Stimulated activated naive CD8-positive, alpha-beta T cell treated with anti-CD3 and anti-CD28 coated beads, Interleukin-15, amount 100 ng/mL, for 72 hours (primary cell): ENCODE results near the gene PRKD3.
"Not testable (repeated sequence)": the region's sequence is repeated elsewhere in the genome, so short reads cannot be mapped to it uniquely, and the experiment has no call there.

ENCODE experiments used
- ATAC-seq: fragments of 150-1000 bp; cut with Tn5 transposase; 2 replicates; pipeline ENCODE4 v1.10.0; 2021; ENCODE audit warnings: mild to moderate bottlenecking, moderate library complexity
- DNase-seq, 2 donors: peaks; one replicate each; pipeline ENCODE4 v3.0.0; 2021 to 2022
- H3K27ac Mint-ChIP-seq, 2 donors: one replicate each; pipeline ENCODE4 v1.8.0; 2022; ENCODE audit warnings: mild to moderate bottlenecking in 2 of 2, mixed read lengths in 2 of 2, moderate library complexity in 2 of 2
- H3K27me3 Mint-ChIP-seq: one replicate; pipeline ENCODE4 v1.8.0; 2022; ENCODE audit warnings: mixed read lengths
- H3K4me1 Mint-ChIP-seq: one replicate; pipeline ENCODE4 v1.8.0; 2022; ENCODE audit warnings: mild to moderate bottlenecking, mixed read lengths
- H3K4me3 Mint-ChIP-seq, 2 donors: one replicate each; pipeline ENCODE4 v1.8.0; 2022; ENCODE audit warnings: mild to moderate bottlenecking in 2 of 2, mixed read lengths in 2 of 2, moderate library complexity in 1 of 2
- H3K9me3 Mint-ChIP-seq, 2 donors: one replicate each; pipeline ENCODE4 v1.8.0; 2022; ENCODE audit warnings: mixed read lengths in 2 of 2

PRKD3 gene

DNA sequence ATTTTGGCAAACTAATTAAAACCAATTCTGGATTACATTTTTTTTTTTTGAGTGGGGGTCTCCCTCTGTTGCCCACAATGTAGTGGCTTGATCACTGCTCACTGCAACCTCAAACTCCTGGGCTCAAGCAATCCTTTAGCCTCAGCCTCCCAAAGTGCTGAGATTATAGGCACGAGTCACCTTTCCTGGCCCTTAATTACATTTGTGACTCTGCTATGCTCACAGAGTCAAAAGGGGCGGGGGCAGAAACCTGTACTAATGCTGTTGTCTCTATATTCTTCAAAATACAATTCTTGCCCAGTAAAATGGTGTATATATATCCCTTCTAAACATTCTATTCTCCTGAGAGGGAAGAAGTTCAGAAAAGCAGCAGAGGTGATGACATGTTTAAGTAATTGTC, 23.2 kb downstream of the PRKD3 start:
- DNase-seq (no peak), ATAC-seq (no peak)
- Mint-ChIP-seq H3K27me3 (no peaks in the 10 kb centered on the region), H3K4me3 (no peak overlapping the region), H3K27ac (no peak overlapping the region), H3K9me3 (no peaks in the 10 kb centered on the region), H3K4me1 (peaks cover 37% of the 10 kb centered on the region)

DNA sequence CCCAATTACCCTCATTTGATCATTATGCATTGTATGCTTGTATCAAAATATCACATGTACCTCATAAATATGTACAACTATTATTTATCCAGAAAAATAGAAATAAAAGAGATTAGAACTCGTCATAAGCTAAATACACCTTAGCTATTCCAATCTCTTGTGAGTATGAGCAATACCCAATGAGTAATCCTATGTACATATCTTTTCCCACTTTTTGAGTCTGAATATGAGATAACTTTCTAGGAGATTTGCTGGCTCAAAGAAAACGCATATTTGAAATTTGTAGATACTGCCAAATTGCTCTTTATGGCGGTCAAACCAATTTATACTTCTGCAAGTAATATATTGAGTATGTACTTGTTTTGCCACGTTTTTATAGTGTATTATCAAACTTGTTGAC, 24.1 kb downstream of the PRKD3 start:
- Mint-ChIP-seq H3K9me3 (no peaks in the 10 kb centered on the region), H3K27ac (no peak overlapping the region), H3K27me3 (no peaks in the 10 kb centered on the region), H3K4me3 (no peak overlapping the region), H3K4me1 (peaks cover 34% of the 10 kb centered on the region)
- ATAC-seq, result no peak
- DNase-seq, result no peak

DNA sequence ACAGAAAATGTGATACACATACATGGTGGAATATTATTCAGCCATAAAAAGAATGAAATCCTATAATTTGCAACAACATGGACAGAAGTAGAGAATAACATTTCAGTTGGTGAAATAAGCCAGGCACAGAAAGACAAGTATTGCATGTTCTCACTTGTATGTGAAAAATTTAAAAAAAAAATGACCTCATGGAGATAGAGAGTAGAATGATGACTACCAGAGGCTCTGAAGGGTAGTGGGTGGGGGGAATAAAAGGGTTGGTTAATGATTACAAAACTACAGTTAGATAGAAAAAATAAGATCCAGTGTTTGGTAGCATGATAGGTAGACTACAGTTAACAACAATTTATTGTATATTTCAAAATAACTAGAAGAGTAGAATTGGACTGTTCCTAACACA, 24.5 kb downstream of the PRKD3 start:
- no peak overlapping the region for H3K27ac Mint-ChIP-seq
- no peak overlapping the region for H3K4me3 Mint-ChIP-seq
- H3K9me3 Mint-ChIP-seq, result no peaks in the 10 kb centered on the region
- DNase-seq (no peak), ATAC-seq (no peak)
- no peaks in the 10 kb centered on the region for H3K27me3 Mint-ChIP-seq
- peaks cover 37% of the 10 kb centered on the region for H3K4me1 Mint-ChIP-seq

DNA sequence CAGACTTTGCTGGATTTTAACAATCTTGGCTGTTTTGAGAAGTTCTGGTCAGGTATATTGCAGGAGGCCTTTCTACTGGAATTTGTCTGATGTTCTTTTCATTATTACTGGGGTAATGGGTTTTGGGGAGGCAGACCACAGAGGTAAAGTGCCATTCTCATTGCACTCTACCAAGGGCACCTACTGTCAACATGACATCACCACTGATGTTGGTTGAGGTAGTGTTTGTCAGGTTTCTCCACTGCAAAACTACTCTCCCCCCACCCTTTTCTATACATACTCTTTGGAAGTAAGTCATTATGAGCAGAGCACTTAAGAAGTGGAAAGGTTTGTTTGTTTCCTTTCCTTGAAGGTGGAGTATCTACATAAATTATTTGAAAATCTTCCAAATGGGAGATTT, 27.0 kb downstream of the PRKD3 start:
- Mint-ChIP-seq H3K4me1 (peaks cover 31% of the 10 kb centered on the region), H3K27me3 (no peaks in the 10 kb centered on the region), H3K4me3 (no peak overlapping the region), H3K9me3 (no peaks in the 10 kb centered on the region), H3K27ac (no peak overlapping the region)
- DNase-seq (no peak), ATAC-seq (no peak)

DNA sequence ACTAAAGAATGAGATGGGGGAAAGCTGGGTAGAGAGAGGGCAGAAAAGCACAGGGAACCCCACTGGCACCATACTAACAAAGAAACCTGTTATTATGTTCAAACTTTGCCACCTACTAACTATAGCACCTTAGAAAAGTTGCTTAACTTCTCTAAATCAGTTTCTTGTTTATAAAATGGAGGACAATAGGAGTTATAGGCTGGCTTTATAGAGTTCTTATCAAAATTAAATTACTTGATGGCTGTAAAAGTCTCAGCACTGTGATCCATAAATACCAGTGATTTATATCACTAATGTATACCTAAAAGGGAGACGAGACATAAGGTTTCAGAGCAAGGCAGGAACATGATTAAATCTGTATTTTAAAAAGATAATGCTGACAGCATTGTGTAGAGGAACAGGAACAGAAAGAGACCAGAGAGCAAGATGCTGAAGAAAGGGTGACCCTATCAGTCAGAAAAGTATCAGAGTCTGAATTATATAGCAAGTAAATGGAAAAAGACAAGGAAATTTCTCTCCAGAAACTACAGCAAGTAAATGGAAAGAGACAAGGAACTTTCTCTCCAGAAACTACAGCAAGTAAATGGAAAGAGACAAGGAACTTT, 29.1 kb downstream of the PRKD3 start:
- ATAC-seq (no peak), DNase-seq (no peak)
- Mint-ChIP-seq H3K27me3 (no peaks in the 10 kb centered on the region), H3K27ac (no peak overlapping the region), H3K4me1 (peaks cover 25% of the 10 kb centered on the region), H3K9me3 (no peaks in the 10 kb centered on the region), H3K4me3 (no peak overlapping the region)

DNA sequence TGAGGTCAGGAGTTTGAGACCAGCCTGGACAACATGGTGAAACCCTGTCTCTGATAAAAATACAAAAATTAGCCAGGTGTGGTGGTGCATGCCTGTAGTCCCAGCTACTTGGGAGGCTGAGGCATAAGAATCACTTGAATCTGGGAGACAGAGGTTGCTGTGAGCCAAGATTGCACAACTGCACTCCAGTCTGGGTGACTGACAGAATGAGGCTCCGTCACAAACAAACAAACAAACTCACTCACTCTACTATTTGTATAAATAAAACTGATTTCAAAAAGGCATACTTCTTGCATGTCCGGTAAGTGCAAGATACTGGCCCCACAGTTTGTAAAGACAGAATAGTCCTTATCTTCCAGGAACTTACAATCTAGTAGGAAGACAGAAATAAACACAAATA, 29.8 kb downstream of the PRKD3 start:
- H3K27ac Mint-ChIP-seq, H3K9me3 Mint-ChIP-seq, H3K27me3 Mint-ChIP-seq, H3K4me3 Mint-ChIP-seq, DNase-seq, ATAC-seq: not testable (repeated sequence)
- peaks cover 21% of the 10 kb centered on the region for H3K4me1 Mint-ChIP-seq

DNA sequence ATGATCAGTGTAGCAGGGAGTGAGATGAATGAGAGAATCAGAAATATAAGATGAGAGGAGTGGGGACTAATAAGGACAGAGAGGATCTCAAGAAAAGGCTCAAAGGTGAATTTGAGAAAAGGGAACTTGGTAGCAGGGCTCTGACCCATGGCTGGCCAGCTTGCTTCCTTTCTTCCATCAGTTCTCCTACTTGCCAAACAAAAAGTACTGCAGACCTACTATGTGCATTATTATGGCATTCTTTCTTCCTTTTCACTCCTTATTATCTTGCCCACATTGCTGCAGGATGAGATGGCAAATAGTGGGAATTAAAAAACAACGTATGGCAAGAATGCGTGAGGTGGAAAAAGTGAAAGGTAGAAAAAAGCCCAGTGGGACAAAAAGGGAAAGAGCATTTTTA, 33.0 kb downstream of the PRKD3 start:
- no peak for ATAC-seq
- H3K4me1 Mint-ChIP-seq, result peaks cover 10% of the 10 kb centered on the region
- H3K27ac Mint-ChIP-seq, result no peak overlapping the region
- H3K27me3 Mint-ChIP-seq, result no peaks in the 10 kb centered on the region
- no peak for DNase-seq
- no peak overlapping the region for H3K4me3 Mint-ChIP-seq
- no peaks in the 10 kb centered on the region for H3K9me3 Mint-ChIP-seq

DNA sequence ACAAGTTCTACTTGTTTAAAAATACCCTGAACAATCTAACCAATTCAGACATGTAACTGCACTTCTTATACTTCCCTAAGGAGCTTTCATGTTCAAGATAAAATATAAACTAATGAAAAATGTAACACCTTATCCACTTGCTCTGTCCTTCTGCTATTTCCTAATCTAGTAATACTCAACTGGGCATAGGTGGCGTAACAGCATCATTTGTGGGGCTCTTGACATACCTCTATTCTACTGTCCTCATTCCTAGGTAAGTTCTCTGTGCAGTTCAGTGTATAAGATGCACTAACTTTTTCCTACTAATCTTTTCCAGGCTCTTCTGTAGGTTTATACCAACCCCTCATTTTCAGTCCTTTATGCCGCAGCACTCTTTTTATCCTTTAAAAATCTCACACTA, 36.7 kb downstream of the PRKD3 start:
- Mint-ChIP-seq H3K4me3 (no peak overlapping the region), H3K27me3 (no peaks in the 10 kb centered on the region), H3K4me1 (no peaks in the 10 kb centered on the region), H3K9me3 (no peaks in the 10 kb centered on the region), H3K27ac (peak overlapping the region in 1 of 2 donors; percentile 70)
- peak; percentile 55 for ATAC-seq
- DNase-seq, result no peak

DNA sequence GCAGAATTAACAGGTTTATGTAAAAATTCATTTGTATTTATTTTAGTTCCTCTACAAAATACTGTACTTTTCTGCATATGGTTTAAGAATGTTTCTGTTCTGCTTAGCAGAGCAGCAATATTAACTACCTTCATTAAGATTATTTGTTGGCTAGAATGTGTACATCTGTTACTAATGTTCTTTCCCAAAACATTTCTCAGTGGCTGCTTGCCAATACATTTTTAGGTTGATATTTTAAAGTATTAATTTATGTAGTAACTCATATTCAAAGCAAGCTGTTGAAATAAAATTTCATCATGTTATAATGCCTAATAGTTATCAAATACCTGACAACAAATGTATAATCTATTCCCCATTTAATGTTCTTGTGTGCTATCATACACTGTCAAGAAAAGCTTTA, 40.3 kb downstream of the PRKD3 start:
- no peak overlapping the region for H3K27ac Mint-ChIP-seq
- no peak overlapping the region for H3K4me3 Mint-ChIP-seq
- ATAC-seq, result no peak
- DNase-seq, result no peak
- no peaks in the 10 kb centered on the region for H3K4me1 Mint-ChIP-seq
- H3K9me3 Mint-ChIP-seq, result no peaks in the 10 kb centered on the region
- no peaks in the 10 kb centered on the region for H3K27me3 Mint-ChIP-seq

DNA sequence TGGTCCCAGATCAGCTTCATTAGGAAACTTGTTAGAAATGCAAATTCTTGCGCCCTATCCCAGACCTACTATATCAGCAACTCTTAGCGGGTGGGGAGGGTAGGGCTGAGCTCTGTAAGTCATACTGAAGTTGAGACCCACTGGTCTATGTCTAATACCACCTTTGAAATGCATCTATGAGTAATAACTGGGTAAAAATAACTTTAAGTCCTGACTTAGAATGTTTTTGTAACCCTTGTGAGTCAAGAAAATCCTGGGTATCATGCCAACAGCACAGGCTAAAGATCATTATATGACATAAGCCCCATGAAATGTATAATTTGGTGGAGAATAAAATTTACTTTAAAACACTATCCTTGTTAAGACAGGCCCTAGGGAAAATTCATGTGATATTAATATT, 41.4 kb downstream of the PRKD3 start:
- H3K9me3 Mint-ChIP-seq, result no peaks in the 10 kb centered on the region
- no peak overlapping the region for H3K27ac Mint-ChIP-seq
- no peaks in the 10 kb centered on the region for H3K4me1 Mint-ChIP-seq
- ATAC-seq (no peak), DNase-seq (no peak)
- H3K27me3 Mint-ChIP-seq, result no peaks in the 10 kb centered on the region
- no peak overlapping the region for H3K4me3 Mint-ChIP-seq

DNA sequence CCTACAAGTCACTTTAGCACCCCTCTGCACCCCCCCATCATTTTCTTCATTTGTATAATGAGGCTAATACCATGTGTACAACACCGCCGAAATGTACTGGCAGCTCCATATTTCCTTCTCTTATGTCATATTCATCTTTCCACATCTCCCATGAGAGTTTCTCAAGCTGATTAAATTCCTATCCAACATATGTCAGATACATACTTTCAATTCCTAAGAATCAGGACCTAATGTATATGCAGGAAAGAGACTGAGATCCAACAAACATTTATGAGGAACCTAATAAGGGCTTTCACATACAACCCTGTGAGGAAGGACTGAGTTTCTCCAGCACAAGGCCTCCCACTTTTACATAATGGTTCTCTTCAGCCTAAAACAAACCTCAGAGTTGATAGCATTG, 41.9 kb downstream of the PRKD3 start:
- Mint-ChIP-seq H3K4me3 (no peak overlapping the region), H3K9me3 (no peaks in the 10 kb centered on the region), H3K27me3 (no peaks in the 10 kb centered on the region), H3K4me1 (no peaks in the 10 kb centered on the region), H3K27ac (no peak overlapping the region)
- DNase-seq (no peak), ATAC-seq (no peak)

DNA sequence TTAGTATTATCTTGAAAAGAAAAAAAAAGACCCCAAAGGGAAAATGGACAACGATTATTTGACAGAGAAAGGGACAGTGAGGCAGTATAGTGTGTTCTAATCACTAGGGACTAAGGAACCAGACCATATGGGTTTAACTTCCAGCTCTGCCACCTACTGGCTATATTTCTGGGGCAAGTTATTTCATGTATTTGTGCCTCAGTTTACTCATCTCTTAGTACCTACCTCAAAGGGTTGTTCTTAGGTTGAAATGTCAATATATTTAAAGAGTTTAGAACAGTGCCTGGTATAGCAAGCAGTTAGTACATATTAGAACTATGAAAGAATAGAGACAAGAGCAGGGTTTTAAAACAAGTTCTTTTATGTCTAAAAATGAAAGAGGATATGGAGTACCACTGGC, 42.7 kb downstream of the PRKD3 start:
- no peak for DNase-seq
- Mint-ChIP-seq H3K27me3 (no peaks in the 10 kb centered on the region), H3K4me3 (no peak overlapping the region), H3K27ac (no peak overlapping the region), H3K9me3 (no peaks in the 10 kb centered on the region), H3K4me1 (no peaks in the 10 kb centered on the region)
- ATAC-seq, result no peak

DNA sequence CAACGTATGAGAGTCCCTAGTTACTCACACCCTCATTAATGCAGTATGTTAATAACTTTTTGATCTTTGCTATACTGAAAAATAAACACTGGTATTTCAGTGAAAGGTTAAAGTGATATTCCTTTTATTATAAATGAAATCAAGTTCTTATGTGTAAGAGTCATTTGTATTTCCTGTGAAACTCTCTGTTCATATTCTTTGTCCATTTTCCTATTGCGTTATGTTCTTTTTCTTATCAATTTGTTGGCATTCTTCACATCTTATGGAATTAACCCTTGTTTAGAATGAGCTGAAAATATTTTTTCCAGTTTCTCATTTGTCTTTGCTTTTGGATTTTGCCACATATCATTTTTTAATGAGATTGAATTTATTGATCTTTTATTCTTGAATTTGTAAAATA, 48.3 kb downstream of the PRKD3 start:
- Mint-ChIP-seq H3K9me3 (no peaks in the 10 kb centered on the region), H3K4me1 (no peaks in the 10 kb centered on the region), H3K27ac (no peak overlapping the region), H3K27me3 (no peaks in the 10 kb centered on the region), H3K4me3 (no peak overlapping the region)
- DNase-seq, result no peak
- no peak for ATAC-seq
